H9 (cell line): ENCODE results near the gene STAMBPL1. TPM values are rescaled to one million over a fixed set of nuclear protein-coding genes. Genes with fewer than 3 reads are reported as not detected.

Source experiments
- DNase-seq: peaks from one replicate; pipeline ENCODE4 v3.0.0-alpha.2; 2017
- H2AFZ ChIP-seq: one replicate; pipeline ENCODE4 v1.6.1; 2013; ENCODE audit warnings: mild to moderate bottlenecking, low read length, control low read depth, moderate library complexity
- H2AK5ac ChIP-seq: 2 replicates; pipeline ENCODE4 v1.6.1; 2013; ENCODE audit warnings: low read length, control low read depth, mixed read lengths; ENCODE audit not compliant: insufficient read length
- H2BK120ac ChIP-seq: one replicate; pipeline ENCODE4 v1.6.1; 2013; ENCODE audit warnings: low read depth, mild to moderate bottlenecking, low read length, control low read depth, inconsistent platforms; ENCODE audit not compliant: poor library complexity, severe bottlenecking
- H2BK12ac ChIP-seq: 2 replicates; pipeline ENCODE4 v1.6.1; 2013; ENCODE audit warnings: low read length, control low read depth, mixed read lengths, low read depth; ENCODE audit not compliant: insufficient read length
- H2BK15ac ChIP-seq: 2 replicates; pipeline ENCODE4 v1.6.1; 2013; ENCODE audit warnings: low read depth, low read length, control low read depth
- H2BK20ac ChIP-seq: one replicate; pipeline ENCODE4 v1.6.1; 2013; ENCODE audit warnings: low read depth, mild to moderate bottlenecking, low read length, control low read depth, inconsistent platforms; ENCODE audit not compliant: poor library complexity, severe bottlenecking
- H2BK5ac ChIP-seq: 2 replicates; pipeline ENCODE4 v1.6.1; 2013; ENCODE audit warnings: low read length, control low read depth, mixed read lengths; ENCODE audit not compliant: insufficient read length
- H3K14ac ChIP-seq: 2 replicates; pipeline ENCODE4 v1.6.1; 2013; ENCODE audit warnings: low read length, control low read depth; ENCODE audit not compliant: insufficient read depth
- H3K18ac ChIP-seq: 2 replicates; pipeline ENCODE4 v1.6.1; 2013; ENCODE audit warnings: low read depth, mild to moderate bottlenecking, mixed read lengths, low read length, control low read depth; ENCODE audit not compliant: insufficient read length
- H3K23ac ChIP-seq: 2 replicates; pipeline ENCODE4 v1.6.1; 2013; ENCODE audit warnings: low read length, control low read depth, mixed read lengths, low read depth; ENCODE audit not compliant: insufficient read length
- H3K23me2 ChIP-seq: 2 replicates; pipeline ENCODE4 v1.6.1; 2013; ENCODE audit warnings: low read depth, mild to moderate bottlenecking, mixed read lengths, low read length, control low read depth; ENCODE audit not compliant: insufficient read length, poor library complexity, severe bottlenecking
- H3K27ac ChIP-seq: 2 replicates; pipeline ENCODE4 v1.5.1; 2013; ENCODE audit warnings: low read length, control low read depth, mixed read lengths, low read depth; ENCODE audit not compliant: insufficient read length
- H3K27me3 ChIP-seq: 2 replicates; pipeline ENCODE4 v1.6.1; 2013; ENCODE audit warnings: low read length, control low read depth, inconsistent platforms; ENCODE audit not compliant: insufficient read depth
- H3K4ac ChIP-seq: 2 replicates; pipeline ENCODE4 v1.6.1; 2013; ENCODE audit warnings: low read depth, mild to moderate bottlenecking, control low read depth, inconsistent platforms, low read length, moderate library complexity
- H3K4me1 ChIP-seq: 2 replicates; pipeline ENCODE4 v1.6.1; 2013; ENCODE audit warnings: low read length, control low read depth, inconsistent platforms; ENCODE audit not compliant: insufficient read depth
- H3K4me2 ChIP-seq: 2 replicates; pipeline ENCODE4 v1.6.1; 2013; ENCODE audit warnings: low read length, control low read depth, mixed read lengths; ENCODE audit not compliant: insufficient read length, insufficient read depth
- H3K56ac ChIP-seq: 2 replicates; pipeline ENCODE4 v1.6.1; 2013; ENCODE audit warnings: low read depth, mild to moderate bottlenecking, mixed read lengths, low read length, control low read depth; ENCODE audit not compliant: insufficient read length
- H3K79me1 ChIP-seq: 2 replicates; pipeline ENCODE4 v1.6.1; 2013; ENCODE audit warnings: low read depth, mild to moderate bottlenecking, moderate library complexity, low read length, control low read depth, inconsistent platforms; ENCODE audit not compliant: insufficient read depth, poor library complexity, severe bottlenecking
- H3K79me2 ChIP-seq: 2 replicates; pipeline ENCODE4 v1.6.1; 2013; ENCODE audit warnings: low read length, control low read depth, inconsistent platforms; ENCODE audit not compliant: insufficient read depth
- H3K9ac ChIP-seq: 2 replicates; pipeline ENCODE4 v1.6.1; 2013; ENCODE audit warnings: low read length, control low read depth, mixed read lengths; ENCODE audit not compliant: insufficient read length; ENCODE audit errors: extremely low read depth
- H3K9me3 ChIP-seq: one replicate; pipeline ENCODE4 v1.6.1; 2013; ENCODE audit warnings: low read depth, low read length, inconsistent platforms; ENCODE audit not compliant: control insufficient read depth
- H3T11ph ChIP-seq: one replicate; pipeline ENCODE4 v1.6.1; 2013; ENCODE audit warnings: mild to moderate bottlenecking, low read length, control low read depth, inconsistent platforms
- H4K20me1 ChIP-seq: one replicate; pipeline ENCODE4 v1.6.1; 2013; ENCODE audit not compliant: control insufficient read depth, insufficient read length, insufficient read depth
- H4K5ac ChIP-seq: 2 replicates; pipeline ENCODE4 v1.6.1; 2013; ENCODE audit warnings: low read depth, mild to moderate bottlenecking, mixed read lengths, low read length, control low read depth; ENCODE audit not compliant: insufficient read length
- H4K8ac ChIP-seq: replicated peaks from 2 replicates; pipeline ENCODE4 v1.6.1; 2013; ENCODE audit warnings: low read length, control low read depth, mixed read lengths, low read depth; ENCODE audit not compliant: insufficient read length
- H4K91ac ChIP-seq: 2 replicates; pipeline ENCODE4 v1.6.1; 2013; ENCODE audit warnings: low read depth, mild to moderate bottlenecking, moderate library complexity, mixed read lengths, low read length, control low read depth; ENCODE audit not compliant: insufficient read length
- H3K27ac Mint-ChIP-seq, 3 experiments: 2 replicates in 2 of 3; 3 replicates in 1 of 3; pipeline ENCODE4 v1.8.0; 2020 to 2021; ENCODE audit warnings: mixed read lengths in 3 of 3, mild to moderate bottlenecking in 1 of 3, moderate library complexity in 1 of 3
- H3K27me3 Mint-ChIP-seq: 2 replicates; pipeline ENCODE4 v1.8.0; 2021; ENCODE audit warnings: low read depth, mild to moderate bottlenecking, moderate library complexity, mixed read lengths
- H3K36me3 Mint-ChIP-seq, 3 experiments: 2 replicates in 2 of 3; 3 replicates in 1 of 3; pipeline ENCODE4 v1.8.0; 2020 to 2021; ENCODE audit warnings: low read depth in 3 of 3, mixed read lengths in 3 of 3; ENCODE audit not compliant: insufficient read depth in 1 of 3
- H3K4me1 Mint-ChIP-seq, 2 experiments: 2 replicates each; pipeline ENCODE4 v1.8.0; 2020; ENCODE audit warnings: mixed read lengths in 2 of 2
- H3K4me3 Mint-ChIP-seq, 2 experiments: 2 replicates in 1 of 2; 3 replicates in 1 of 2; pipeline ENCODE4 v1.8.0; 2020 to 2021; ENCODE audit warnings: mild to moderate bottlenecking in 2 of 2, mixed read lengths in 2 of 2, moderate library complexity in 1 of 2
- H3K9me3 Mint-ChIP-seq, 2 experiments: 2 replicates in 1 of 2; 3 replicates in 1 of 2; pipeline ENCODE4 v1.8.0; 2020; ENCODE audit warnings: mild to moderate bottlenecking in 2 of 2, mixed read lengths in 2 of 2, moderate library complexity in 1 of 2
- CTCF ChIP-seq: fragments of 200-600 bp; sonication (generic); conservative IDR thresholded peaks from 3 replicates; pipeline ENCODE4 v1.8.0; 2021; ENCODE audit warnings: antibody characterized with exemption, mild to moderate bottlenecking
- WGBS: extraction: QIAGEN DNeasy Blood & Tissue Kit; methylation state at CpG from one replicate; pipeline ENCODE4 v1.1.7; 2013; ENCODE audit warnings: missing lambda C conversion rate, low lambda C conversion rate, mixed read lengths; ENCODE audit not compliant: insufficient read length; ENCODE audit errors: extremely low coverage; 5-methylcytosine and 5-hydroxymethylcytosine counted together
- total RNA-seq: library from RNA; stranded (reverse); gene quantifications from 2 replicates; pipeline ENCODE4 v1.2.1, GENCODE V29; 2021

Gene STAMBPL1
- total RNA-seq, 1 experiment from 2014 or later, result 3.2 TPM

GRCh38 chr10:88911116-88911515 lies 31.1 kb downstream of the STAMBPL1 start:
- TF ChIP-seq CTCF, result no peak
- no peak overlapping the region for H3K27ac Mint-ChIP-seq
- no peaks in the 10 kb centered on the region for H3K4me1 ChIP-seq
- no peak overlapping the region for H3T11ph ChIP-seq
- WGBS, result no CpG with 5 or more reads among the region's 1 CpG
- no peak overlapping the region for H3K23ac ChIP-seq
- H3K23me2 ChIP-seq, result peaks cover 3% of the 10 kb centered on the region
- H3K4ac ChIP-seq, result no peak overlapping the region
- H3K27me3 Mint-ChIP-seq, result no peaks in the 10 kb centered on the region
- H3K36me3 Mint-ChIP-seq, result no peaks in the 10 kb centered on the region
- no peak overlapping the region for H2BK20ac ChIP-seq
- 0 out of 4 replicates have a peak, but pooled peaks cover 0 to 3% of the 10 kb centered on the region in 2 experiments for H3K4me1 Mint-ChIP-seq
- H3K9me3 ChIP-seq, result no peaks in the 10 kb centered on the region
- no peaks in the 10 kb centered on the region for H3K27me3 ChIP-seq
- H3K79me2 ChIP-seq, result no peaks in the 10 kb centered on the region
- H4K8ac ChIP-seq, result no peak overlapping the region
- H4K5ac ChIP-seq, result no peak overlapping the region
- no peak overlapping the region for H2BK5ac ChIP-seq
- no peak overlapping the region for H3K4me3 Mint-ChIP-seq
- no peak overlapping the region for H3K56ac ChIP-seq
- H3K9ac ChIP-seq, result no peak overlapping the region
- H3K27ac ChIP-seq, result no peak overlapping the region
- no peak overlapping the region for H3K4me2 ChIP-seq
- H2BK120ac ChIP-seq, result no peak overlapping the region
- no peak overlapping the region for H2AFZ ChIP-seq
- H2BK15ac ChIP-seq, result no peak overlapping the region
- H3K79me1 ChIP-seq, result no peaks in the 10 kb centered on the region
- H3K14ac ChIP-seq, result no peak overlapping the region
- no peak overlapping the region for H4K91ac ChIP-seq
- no peaks in the 10 kb centered on the region for H3K9me3 Mint-ChIP-seq
- H3K18ac ChIP-seq, result no peak overlapping the region
- H2BK12ac ChIP-seq, result no peak overlapping the region
- H4K20me1 ChIP-seq, result no peaks in the 10 kb centered on the region
- DNase-seq, result no peak
- H2AK5ac ChIP-seq, result no peak overlapping the region
